DMS53 (cell line): ENCODE data around the gene FXN.
A peak's percentile ranks its signal among the peaks of the same experiment; 100 is the strongest.
"Not testable (repeated sequence)": the region's sequence is repeated elsewhere in the genome, so short reads cannot be mapped to it uniquely, and the experiment has no call there.

Experiments
- DNase-seq: peaks from one replicate; lab custom pipeline; 2025; lab: John Stamatoyannopoulos, UW

Gene FXN

GRCh38 chr9:69027355-69028097 lies 8.0 kb upstream of the FXN start:
- DNase-seq: peak; percentile 71

GRCh38 chr9:69028754-69029153 lies 6.8 kb upstream of the FXN start:
- no peak for DNase-seq

- DNase-seq: no peak
Observed at GRCh38 chr9:69029535-69029934, 6.0 kb upstream of the FXN start.

GRCh38 chr9:69030851-69031645 lies 4.5 kb upstream of the FXN start:
- no peak for DNase-seq

GRCh38 chr9:69034071-69034470 lies 1.5 kb upstream of the FXN start:
- peak; percentile 63 for DNase-seq

GRCh38 chr9:69036309-69036708 lies 757 bp downstream of the FXN start:
- peak; percentile 44 for DNase-seq

- DNase-seq: no peak
Observed at GRCh38 chr9:69036799-69037198, 1.2 kb downstream of the FXN start.

GRCh38 chr9:69040646-69041045 lies 5.1 kb downstream of the FXN start:
- DNase-seq: no peak

- DNase-seq: peak; percentile 24
Observed at GRCh38 chr9:69044240-69045219, 9.0 kb downstream of the FXN start.

- DNase-seq: no peak
Observed at GRCh38 chr9:69045821-69046220, 10.3 kb downstream of the FXN start.

GRCh38 chr9:69046723-69047122 lies 11.2 kb downstream of the FXN start:
- no peak for DNase-seq

- no peak for DNase-seq
Observed at GRCh38 chr9:69047371-69047770, 11.8 kb downstream of the FXN start.

- no peak for DNase-seq
Observed at GRCh38 chr9:69049094-69049493, 13.5 kb downstream of the FXN start.

GRCh38 chr9:69050936-69051335 lies 15.4 kb downstream of the FXN start:
- not testable (repeated sequence) for DNase-seq

GRCh38 chr9:69054989-69055388 lies 19.4 kb downstream of the FXN start:
- DNase-seq: no peak

GRCh38 chr9:69056191-69056815 lies 20.8 kb downstream of the FXN start:
- DNase-seq: no peak

GRCh38 chr9:69058101-69058500 lies 22.5 kb downstream of the FXN start:
- DNase-seq: no peak

- no peak for DNase-seq
Observed at GRCh38 chr9:69060766-69061165, 25.2 kb downstream of the FXN start.

GRCh38 chr9:69062195-69062594 lies 26.6 kb downstream of the FXN start:
- no peak for DNase-seq

- DNase-seq: no peak
Observed at GRCh38 chr9:69063839-69064238, 28.3 kb downstream of the FXN start.

- no peak for DNase-seq
Observed at GRCh38 chr9:69065660-69066059, 30.1 kb downstream of the FXN start.

GRCh38 chr9:69066955-69067354 lies 31.4 kb downstream of the FXN start:
- DNase-seq: no peak
